GM10266 (cell line): ENCODE measurements around the gene GAPVD1.
"Not testable (repeated sequence)": the region's sequence is repeated elsewhere in the genome, so short reads cannot be mapped to it uniquely, and the experiment has no call there.

Source experiments
- DNase-seq: peaks from one replicate; pipeline ENCODE4 v3.0.0; 2012; ENCODE audit errors: extremely low spot score
- TF ChIP-seq, protein P1 (sequence below): IDR thresholded peaks from 2 replicates; pipeline ENCODE4 v1.5.1; 2012; ENCODE audit warnings: mild to moderate bottlenecking, low read depth; ENCODE audit not compliant: control insufficient read depth, insufficient read depth; ENCODE audit errors: missing control alignments

Gene GAPVD1

DNA sequence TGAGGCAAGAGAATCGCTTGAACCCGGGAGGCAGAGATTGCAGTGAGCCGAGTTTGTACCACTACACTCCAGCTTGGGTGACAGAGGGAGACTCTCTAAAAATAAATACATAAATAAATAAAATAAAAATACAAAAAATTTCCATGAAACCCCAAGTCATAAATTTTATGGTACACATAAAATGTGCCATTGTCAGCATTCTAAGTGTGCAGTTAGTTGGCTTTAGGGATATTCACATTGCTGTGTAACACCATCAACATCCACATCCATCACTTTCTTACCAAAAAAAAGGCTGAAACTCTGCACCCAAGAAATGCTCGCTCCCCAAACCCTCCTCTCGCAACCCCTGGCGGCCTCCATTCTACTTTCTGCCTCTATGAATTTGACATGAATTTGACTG, 135.2 kb downstream of the GAPVD1 start:
- TF ChIP-seq, protein P1, sequence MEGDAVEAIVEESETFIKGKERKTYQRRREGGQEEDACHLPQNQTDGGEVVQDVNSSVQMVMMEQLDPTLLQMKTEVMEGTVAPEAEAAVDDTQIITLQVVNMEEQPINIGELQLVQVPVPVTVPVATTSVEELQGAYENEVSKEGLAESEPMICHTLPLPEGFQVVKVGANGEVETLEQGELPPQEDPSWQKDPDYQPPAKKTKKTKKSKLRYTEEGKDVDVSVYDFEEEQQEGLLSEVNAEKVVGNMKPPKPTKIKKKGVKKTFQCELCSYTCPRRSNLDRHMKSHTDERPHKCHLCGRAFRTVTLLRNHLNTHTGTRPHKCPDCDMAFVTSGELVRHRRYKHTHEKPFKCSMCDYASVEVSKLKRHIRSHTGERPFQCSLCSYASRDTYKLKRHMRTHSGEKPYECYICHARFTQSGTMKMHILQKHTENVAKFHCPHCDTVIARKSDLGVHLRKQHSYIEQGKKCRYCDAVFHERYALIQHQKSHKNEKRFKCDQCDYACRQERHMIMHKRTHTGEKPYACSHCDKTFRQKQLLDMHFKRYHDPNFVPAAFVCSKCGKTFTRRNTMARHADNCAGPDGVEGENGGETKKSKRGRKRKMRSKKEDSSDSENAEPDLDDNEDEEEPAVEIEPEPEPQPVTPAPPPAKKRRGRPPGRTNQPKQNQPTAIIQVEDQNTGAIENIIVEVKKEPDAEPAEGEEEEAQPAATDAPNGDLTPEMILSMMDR = no peak
- no peak for DNase-seq

DNA sequence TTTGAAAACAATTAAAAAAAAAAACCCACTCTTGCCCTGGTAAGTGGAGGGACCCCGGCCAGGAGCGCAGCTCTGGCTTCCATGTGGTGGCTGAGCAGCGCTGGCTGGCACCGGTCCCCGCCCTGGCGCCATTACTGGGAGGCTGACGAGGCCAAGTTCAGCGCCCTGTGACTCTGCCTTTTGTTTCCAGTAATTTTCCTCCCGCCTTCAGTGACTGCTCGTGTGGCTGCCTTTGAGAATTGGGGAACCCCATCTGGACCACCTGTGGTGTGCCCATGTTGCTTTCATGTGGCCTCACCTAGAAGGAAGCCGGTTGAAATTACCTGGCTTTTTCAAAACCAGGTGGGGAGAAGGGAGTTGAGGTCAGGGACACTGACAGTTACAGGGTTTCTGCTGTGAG, 136.1 kb downstream of the GAPVD1 start:
- TF ChIP-seq, protein P1 = no peak
- no peak for DNase-seq

DNA sequence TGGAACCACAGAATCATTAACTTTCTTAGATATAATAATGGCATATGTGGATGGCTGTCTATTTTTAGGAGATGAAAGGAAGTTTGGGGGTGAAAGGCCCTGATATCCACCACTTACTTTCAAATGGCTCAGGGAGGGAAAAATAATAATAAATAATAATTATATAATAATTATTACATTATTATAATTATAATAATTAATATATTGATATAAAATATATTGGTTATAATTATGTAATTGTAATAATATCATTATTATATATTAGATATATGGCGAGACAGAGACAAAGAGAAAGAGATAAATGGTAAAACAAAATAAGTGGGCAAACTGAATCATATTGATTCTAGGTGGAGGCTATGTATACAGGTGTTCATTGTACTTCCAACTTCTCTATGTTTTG, 136.6 kb downstream of the GAPVD1 start:
- TF ChIP-seq, protein P1 = no peak
- DNase-seq = no peak

DNA sequence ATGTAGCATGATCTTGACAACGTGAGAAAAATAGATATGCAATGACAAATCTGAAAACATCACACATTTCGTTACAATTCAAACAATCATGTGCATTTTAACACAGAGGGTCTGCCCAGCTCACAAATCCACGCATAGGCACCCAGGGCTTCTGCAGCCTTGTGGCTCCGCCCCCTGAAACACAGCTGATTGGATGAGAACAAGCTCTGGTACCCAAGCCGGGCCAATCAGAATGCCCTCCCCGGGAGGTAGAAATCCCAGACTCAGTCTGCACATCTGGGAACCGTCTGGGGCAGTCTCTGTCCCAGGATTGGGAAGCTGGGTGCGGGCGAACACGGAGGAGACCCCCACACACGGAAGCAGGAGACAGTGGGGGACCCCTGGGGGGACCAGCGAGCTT, 137.5 kb downstream of the GAPVD1 start:
- TF ChIP-seq, protein P1 = no peak

DNA sequence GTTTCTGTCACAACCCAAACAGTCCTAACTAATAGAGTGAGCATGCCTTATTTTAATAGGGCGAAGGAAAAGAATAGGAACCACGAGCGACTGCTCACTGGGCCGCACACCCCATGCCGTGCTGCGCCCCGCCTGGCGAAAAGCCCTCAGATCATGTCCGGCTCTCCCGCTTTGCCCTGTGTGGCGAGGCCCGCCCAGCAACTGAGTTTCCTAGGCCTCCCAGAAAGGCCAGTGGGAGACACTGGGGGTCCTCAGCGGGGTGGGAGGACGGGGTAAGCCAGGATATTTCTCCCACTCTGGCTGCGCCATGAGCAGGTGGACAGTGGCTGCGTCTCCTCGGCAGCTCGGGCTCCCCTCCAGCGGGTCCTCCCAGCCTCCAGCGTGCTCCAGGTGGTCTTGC, 138.0 kb downstream of the GAPVD1 start:
- TF ChIP-seq, protein P1 = no peak
- no peak for DNase-seq

More for the DNA sequence above, 137.5 kb downstream of the GAPVD1 start:
- no peak for DNase-seq

DNA sequence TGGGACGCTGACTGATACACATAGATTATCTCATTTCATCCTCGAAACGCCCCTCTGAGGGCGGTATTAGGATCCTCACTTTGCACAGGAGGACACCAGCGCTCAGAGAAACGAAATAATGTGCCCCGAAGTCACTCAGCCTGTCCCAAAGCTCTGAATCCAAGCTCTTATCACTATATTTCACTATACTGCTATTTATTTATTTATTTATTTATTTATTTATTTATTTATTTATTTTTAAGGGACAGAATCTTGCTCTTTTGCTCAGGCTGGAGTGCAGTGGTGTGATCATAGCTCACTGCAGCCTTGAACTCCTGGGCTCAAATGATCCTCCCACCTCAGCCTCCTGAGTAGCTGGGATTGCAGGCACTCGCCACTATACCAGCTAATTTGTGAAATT, 138.6 kb downstream of the GAPVD1 start:
- DNase-seq = not testable (repeated sequence)

DNA sequence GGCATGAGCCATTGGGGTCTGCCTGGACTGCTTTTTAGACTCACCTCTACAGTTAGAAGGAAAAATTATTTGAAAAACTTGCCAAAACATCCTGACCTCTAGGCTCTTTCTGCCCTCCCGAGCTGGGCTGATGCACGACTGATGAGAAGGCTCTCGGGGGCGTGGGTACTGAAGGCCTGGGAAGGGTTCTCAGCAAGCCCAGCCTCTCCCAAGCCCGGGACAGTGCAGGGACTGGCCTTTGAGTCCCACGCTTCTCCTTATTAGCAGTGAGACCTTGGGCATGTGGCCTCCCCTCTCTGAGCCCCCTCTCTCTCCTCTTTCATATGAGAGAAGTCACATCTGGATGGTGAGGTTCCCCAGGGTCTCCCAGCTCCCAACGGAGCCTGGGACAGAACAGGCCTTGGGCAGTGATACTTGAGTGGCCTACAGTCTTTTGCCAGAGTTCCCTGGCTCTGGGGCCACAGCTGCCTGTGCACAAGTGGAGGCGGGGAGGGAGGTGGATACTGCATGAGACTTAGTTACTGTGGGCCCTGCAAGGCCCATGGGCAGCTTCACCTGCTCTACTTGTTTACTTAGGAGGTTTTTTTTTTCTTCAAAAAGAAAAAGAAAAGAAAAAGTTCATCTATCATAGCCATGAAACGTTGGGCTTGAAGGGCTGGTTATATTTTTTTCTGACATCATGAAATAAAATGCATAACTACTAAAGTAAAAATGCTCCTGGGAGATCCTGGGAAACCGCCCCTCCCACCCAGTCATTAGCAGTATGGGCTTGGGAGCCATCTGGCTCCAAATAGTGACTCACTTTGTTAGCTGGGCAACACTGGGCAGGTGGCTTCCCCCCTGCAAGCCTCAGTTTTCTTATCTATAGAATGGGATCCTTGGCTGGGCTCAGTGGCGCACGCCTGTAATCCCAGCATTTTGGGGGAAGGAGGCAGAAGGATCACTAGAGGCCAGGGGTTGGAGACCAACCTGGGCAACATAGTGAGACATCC, 139.4 kb downstream of the GAPVD1 start:
- TF ChIP-seq, protein P1 = no peak
- no peak for DNase-seq
